Endothelial cell of umbilical vein (primary cell): ENCODE results near the gene BACH2. TPM values are rescaled to one million over a fixed set of nuclear protein-coding genes. Genes with fewer than 3 reads are reported as not detected.

Experiments
- BruUV-seq: library from RNA; stranded (reverse); fragments of 400-500 nt; replicated peaks from 2 replicates; lab custom pipeline; 2021; lab: Mats Ljungman, UMichigan
- CTCF ChIA-PET: fragments of 300-600, 350-600 bp; sonication (Branson Sonifier 250); formaldehyde crosslinking; loops from one replicate; lab custom pipeline; 2021; ENCODE audit warnings: antibody characterized with exemption, inconsistent platforms; lab: Charles Lee
- POLR2A ChIA-PET: fragments of 300-600, 350-600 bp; sonication (Branson Sonifier 250); formaldehyde crosslinking; loops from one replicate; lab custom pipeline; 2021; ENCODE audit warnings: antibody characterized with exemption, inconsistent platforms; lab: Charles Lee
- DNase-seq: peaks from one replicate; pipeline ENCODE4 v3.0.0-alpha.2; 2011; ENCODE audit warnings: low read depth, low spot score
- FAIRE-seq: peaks from 2 replicates; lab custom pipeline; 2011; peaks lifted over from hg19 to GRCh38; lab: Jason Lieb, UNC
- H2AFZ ChIP-seq: 2 replicates; pipeline ENCODE4 v1.6.0; 2012; ENCODE audit warnings: low read depth, low read length, control low read depth, inconsistent platforms
- H3K27ac ChIP-seq: 2 replicates; pipeline ENCODE4 v1.5.1; 2011; ENCODE audit warnings: low read depth, mild to moderate bottlenecking, control low read depth, low read length, moderate library complexity; ENCODE audit not compliant: insufficient read depth
- H3K27me3 ChIP-seq, 2 experiments: 2 replicates each; pipeline versions ENCODE4 v1.6.0 to v1.6.1; 2011; ENCODE audit warnings: low read length in 2 of 2, mixed read lengths in 1 of 2; ENCODE audit not compliant: control insufficient read depth in 2 of 2, insufficient read depth in 2 of 2
- H3K36me3 ChIP-seq, 2 experiments: 2 replicates in 1 of 2; 3 replicates in 1 of 2; pipeline ENCODE4 v1.5.1; 2011; ENCODE audit warnings: low read length in 2 of 2, mild to moderate bottlenecking in 1 of 2, moderate library complexity in 1 of 2; ENCODE audit not compliant: control insufficient read depth in 2 of 2, insufficient read depth in 2 of 2; ENCODE audit errors: extremely low read depth in 1 of 2
- H3K4me1 ChIP-seq: 3 replicates; pipeline ENCODE4 v1.5.1; 2011; ENCODE audit warnings: mild to moderate bottlenecking, low read length; ENCODE audit not compliant: control insufficient read depth, insufficient read depth; ENCODE audit errors: extremely low read depth
- H3K4me2 ChIP-seq: 2 replicates; pipeline ENCODE4 v1.6.1; 2011; ENCODE audit warnings: low read length, control low read depth, mixed read lengths; ENCODE audit not compliant: insufficient read depth
- H3K4me3 ChIP-seq, 3 experiments: fragments of 200-600 bp in 1 of 3; sonication (generic), shearing (Covaris generic) in 1 of 3; replicated peaks in 1 of 3; 2 replicates each; pipeline ENCODE4 v1.5.1; 2011 to 2016; ENCODE audit warnings: control low read depth in 3 of 3, low read length in 3 of 3, mild to moderate bottlenecking in 2 of 3, inconsistent platforms in 1 of 3, low read depth in 1 of 3, moderate library complexity in 1 of 3; ENCODE audit not compliant: insufficient read depth in 1 of 3
- H3K79me2 ChIP-seq: 2 replicates; pipeline ENCODE4 v1.6.0; 2012; ENCODE audit warnings: low read length, inconsistent platforms; ENCODE audit not compliant: control insufficient read depth, insufficient read depth
- H3K9ac ChIP-seq: replicated peaks from 2 replicates; pipeline ENCODE3; 2011; ENCODE audit warnings: low read length, control low read depth; ENCODE audit not compliant: insufficient read depth; ENCODE audit errors: extremely low read depth
- H3K9me1 ChIP-seq: replicated peaks from 3 replicates; pipeline ENCODE4 v1.6.0; 2011; ENCODE audit warnings: mild to moderate bottlenecking, low read length; ENCODE audit not compliant: control insufficient read depth, insufficient read depth; ENCODE audit errors: extremely low read depth
- H3K9me3 ChIP-seq: replicated peaks from 2 replicates; pipeline ENCODE4 v1.5.1; 2012; ENCODE audit warnings: low read length, inconsistent platforms; ENCODE audit not compliant: control insufficient read depth, insufficient read depth
- H4K20me1 ChIP-seq: replicated peaks from 2 replicates; pipeline ENCODE3; 2011; ENCODE audit warnings: mild to moderate bottlenecking, low read length; ENCODE audit not compliant: control insufficient read depth, insufficient read depth; ENCODE audit errors: extremely low read depth
- EZH2 ChIP-seq: IDR thresholded peaks from 2 replicates; pipeline ENCODE4 v1.6.1; 2012; ENCODE audit warnings: borderline replicate concordance, low read depth, mild to moderate bottlenecking, moderate library complexity, low read length, inconsistent platforms; ENCODE audit not compliant: severe bottlenecking
- GATA2 ChIP-seq: IDR thresholded peaks from 2 replicates; pipeline ENCODE4 v1.7.0; 2011; ENCODE audit warnings: low read depth, mild to moderate bottlenecking, moderate library complexity, mixed read lengths, low read length; ENCODE audit not compliant: insufficient read length, insufficient read depth
- JUN ChIP-seq: IDR thresholded peaks from 2 replicates; pipeline ENCODE4 v1.6.1; 2011; ENCODE audit warnings: borderline replicate concordance, low read depth; ENCODE audit not compliant: insufficient read length, insufficient read depth
- MAX ChIP-seq: IDR thresholded peaks from 2 replicates; pipeline ENCODE4 v1.6.1; 2011; ENCODE audit not compliant: insufficient read depth, insufficient read length
- POLR2A ChIP-seq: IDR thresholded peaks from 2 replicates; pipeline ENCODE4 v1.6.1; 2012; ENCODE audit warnings: low read depth, mild to moderate bottlenecking, control low read depth, low read length
- POLR2AphosphoS5 ChIP-seq: IDR thresholded peaks from 2 replicates; pipeline ENCODE4 v1.6.1; 2012; ENCODE audit warnings: low read depth, mild to moderate bottlenecking, control low read depth, low read length, moderate library complexity; ENCODE audit not compliant: insufficient read depth
- dilution Hi-C: fragments of 300-500 bp; cut with MboI; formaldehyde crosslinking; loops from one replicate; pipeline ENCODE4 v1.15.0; 2019; ENCODE audit warnings: low sequenced_read_pairs; ENCODE audit not compliant: extremely low pct_ligation_motif_present
- intact Hi-C: fragments of 100-400 bp; cut with micrococcal nuclease; formaldehyde crosslinking; loops from one replicate; pipeline ENCODE4 v1.10.0; 2022
- polyA plus RNA-seq, 4 experiments: library from polyadenylated mRNA; depleted of rRNA in 3 of 4; stranded (reverse) in 3 of 4; unstranded in 1 of 4; fragments of >200 nt; gene quantifications; 2 replicates each; pipeline versions ENCODE4 v1.2.1 to v1.2.3, GENCODE V29; 2011 to 2012; ENCODE audit warnings: missing spikeins in 1 of 4
- total RNA-seq: library from RNA; stranded (reverse); gene quantifications from 2 replicates; pipeline ENCODE4 v1.2.3, GENCODE V29; 2021

Gene BACH2
- total and polyA plus RNA-seq, 2 donors (not counting 3 experiments of a cell fraction or from before 2014, with no cell fraction given): 1.7 to 5.6 TPM

GRCh38 chr6:90083891-90084290 is 212.8 kb downstream of the BACH2 start:
- Histone ChIP-seq H4K20me1 (no peaks in the 10 kb centered on the region), H3K4me3 (no peak overlapping the region), H3K27ac (no peak overlapping the region), H3K9ac (no peak overlapping the region), H3K4me1 (peaks cover 12% of the 10 kb centered on the region), H3K4me2 (no peak overlapping the region), H3K79me2 (no peaks in the 10 kb centered on the region), H2AFZ (no peak overlapping the region), H3K36me3 (no peaks in the 10 kb centered on the region), H3K9me1 (no peaks in the 10 kb centered on the region), H3K9me3 (no peaks in the 10 kb centered on the region), H3K27me3 (peaks cover 3 to 4% of the 10 kb centered on the region in 2 experiments)
- ChIA-PET POLR2A (interaction anchor here (0.7 kb wide), 1 partner anchor 850 kb away, joined by 3 read pairs; no protein-coding TSS in a partner anchor), CTCF (no interaction called here)
- intact Hi-C loops (loop anchor here (10.0 kb wide), 1 partner anchor 109 kb away; no protein-coding TSS in a partner anchor), dilution Hi-C loops (no loop called here)
- BruUV-seq: no TSS peak
- TF ChIP-seq GATA2: no peak
- no peak for TF ChIP-seq EZH2
- no peak for DNase-seq
- no peak for FAIRE-seq

- intact Hi-C loops (loop anchor here (10.0 kb wide), 1 partner anchor 108 kb away; no protein-coding TSS in a partner anchor), dilution Hi-C loops (no loop called here)
- H4K20me1 ChIP-seq: no peaks in the 10 kb centered on the region
- peaks cover 11% of the 10 kb centered on the region for H3K4me1 ChIP-seq
- no peaks in the 10 kb centered on the region for H3K9me3 ChIP-seq
- no TSS peak for BruUV-seq
- DNase-seq (no peak), FAIRE-seq (no peak)
- no peaks in the 10 kb centered on the region for H3K36me3 ChIP-seq
- H3K27ac ChIP-seq: no peak overlapping the region
- H3K9me1 ChIP-seq: no peaks in the 10 kb centered on the region
- H3K4me3 ChIP-seq: no peak overlapping the region
- H3K79me2 ChIP-seq: no peaks in the 10 kb centered on the region
- ChIA-PET POLR2A (no interaction called here), CTCF (interaction anchor here (1.1 kb wide), 1 partner anchor 12 kb away, joined by 4 read pairs; no protein-coding TSS in a partner anchor)
- peaks cover 5 to 10% of the 10 kb centered on the region in 2 experiments for H3K27me3 ChIP-seq
- no peak overlapping the region for H3K4me2 ChIP-seq
- TF ChIP-seq JUN (no peak), GATA2 (no peak), POLR2A (no peak), EZH2 (no peak), POLR2AphosphoS5 (no peak), MAX (no peak)
- no peak overlapping the region for H3K9ac ChIP-seq
- H2AFZ ChIP-seq: no peak overlapping the region
These were observed 213.8 kb downstream of the BACH2 start for GRCh38 chr6:90082847-90083246.
